Mucosa of descending colon (tissue), 3 donors: ENCODE data around the gene TIMP2. TPM values are rescaled to one million over a fixed set of nuclear protein-coding genes. Genes with fewer than 3 reads are reported as not detected.

ENCODE experiments used
- ATAC-seq: fragments of 200-7000 bp; cut with Tn5 transposase; one replicate; pipeline ENCODE4 v1.9.1; 2020; ENCODE audit warnings: mild to moderate bottlenecking, moderate library complexity
- DNase-seq, 3 donors: peaks; one replicate each; pipeline ENCODE4 v3.0.0-alpha.2; 2020
- H3K36me3 ChIP-seq: fragments of 200-600 bp; one replicate; pipeline ENCODE4 v1.8.0; 2021; ENCODE audit warnings: low read depth, mild to moderate bottlenecking
- H3K4me1 ChIP-seq: fragments of 200-600 bp; one replicate; pipeline ENCODE4 v1.8.0; 2021; ENCODE audit warnings: low read depth, mild to moderate bottlenecking
- H3K4me3 ChIP-seq: fragments of 200-600 bp; one replicate; pipeline ENCODE4 v1.8.0; 2021; ENCODE audit warnings: mild to moderate bottlenecking
- H3K9me3 ChIP-seq: fragments of 200-600 bp; one replicate; pipeline ENCODE4 v1.8.0; 2021; ENCODE audit warnings: mild to moderate bottlenecking
- CTCF ChIP-seq: fragments of 200-600 bp; IDR thresholded peaks from one replicate; pipeline ENCODE4 v1.8.0; 2022; ENCODE audit warnings: antibody characterized with exemption, mild to moderate bottlenecking
- intact Hi-C, 2 donors: fragments of 100-400 bp; cut with DNase I in 1 of 2; cut with micrococcal nuclease in 1 of 2; formaldehyde crosslinking; loops; one replicate each; pipeline versions ENCODE4 v1.11.0 to v1.11.1; 2022; cut with DNase I, micrococcal nuclease
- total RNA-seq, 3 donors: library from RNA; stranded (reverse); fragmentation: NEBNext Ultra II Directional in 2 of 3; extraction: Animal tissue kit (Norgen Biotek cat#: 25700) in 2 of 3; gene quantifications; one replicate each; pipeline versions ENCODE4 v1.2.1 to v1.2.4, GENCODE V29; 2021 to 2023
- donor health status: DM: no; HTN: no; CAD: no; lungs with moderate emphysema.
- donor health status: DM: no; HTN: no; CAD: no.
- donor health status: DM: no; HTN: yes; CAD: no.

Gene TIMP2
- total RNA-seq, 3 donors from 2014 or later: 44.9 to 268 (median 91.3) TPM

DNA sequence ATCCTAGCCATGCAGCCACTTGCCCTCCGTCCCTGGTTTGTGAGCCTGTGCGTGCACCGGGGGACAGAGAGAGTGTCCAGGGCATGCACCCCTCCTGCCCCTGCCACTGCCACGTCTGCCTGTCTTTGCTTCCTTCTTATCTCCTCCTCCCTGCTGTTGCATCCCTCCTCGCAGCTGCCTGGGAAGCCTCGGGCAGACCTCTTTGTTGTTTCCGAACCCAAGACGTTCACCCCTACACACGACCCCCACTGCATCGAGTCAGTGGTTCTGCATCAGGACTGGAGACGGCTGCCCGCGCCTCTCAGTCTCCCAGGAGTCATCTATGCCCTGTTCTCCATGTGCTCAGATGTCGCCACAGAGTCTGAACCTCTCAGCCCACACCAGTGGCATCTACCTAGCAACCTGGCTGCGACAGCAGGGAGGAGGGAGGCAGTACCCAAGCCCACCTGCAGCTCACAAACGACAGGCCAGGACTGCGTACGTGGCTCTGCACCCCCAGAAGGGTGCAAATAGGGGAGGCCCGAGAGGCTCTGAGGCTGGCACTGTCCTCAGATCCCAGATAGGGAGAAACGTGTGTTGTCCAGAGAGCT lies 5.2 kb downstream of the TIMP2 start:
- ATAC-seq (no peak), DNase-seq (no peak)
- no peak overlapping the region for H3K4me3 ChIP-seq
- intact Hi-C loops: no loop called here
- no peaks in the 10 kb centered on the region for H3K9me3 ChIP-seq
- H3K4me1 ChIP-seq: peaks cover 26% of the 10 kb centered on the region
- TF ChIP-seq CTCF: no peak
- no peaks in the 10 kb centered on the region for H3K36me3 ChIP-seq

DNA sequence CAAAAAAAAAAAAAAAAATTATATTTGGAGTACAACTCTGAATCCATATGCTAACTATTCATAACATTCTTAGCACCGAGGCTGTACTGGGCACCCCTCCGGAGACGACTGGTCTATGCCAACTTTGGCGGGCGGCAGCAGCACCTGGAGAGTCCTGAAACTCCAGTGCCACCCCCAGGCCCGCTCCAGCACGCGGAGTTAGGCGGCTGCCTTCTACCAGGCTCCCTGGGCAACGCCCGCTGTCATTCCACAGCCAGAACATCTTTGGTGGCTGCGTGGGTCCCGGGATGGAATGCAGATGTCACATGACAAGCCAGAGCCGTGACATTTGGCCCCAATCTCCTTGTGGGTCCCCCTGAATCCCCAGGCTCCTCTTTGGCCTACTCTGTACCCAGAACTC lies 6.2 kb downstream of the TIMP2 start:
- Histone ChIP-seq H3K4me3 (no peak overlapping the region), H3K36me3 (no peaks in the 10 kb centered on the region), H3K9me3 (no peaks in the 10 kb centered on the region), H3K4me1 (peaks cover 18% of the 10 kb centered on the region)
- DNase-seq (no peak), ATAC-seq (no peak)
- no peak for TF ChIP-seq CTCF
- intact Hi-C loops: no loop called here

- DNase-seq: no peak
- ATAC-seq: no peak
Observed at GRCh38 chr17:78917451-78918275, 7.5 kb downstream of the TIMP2 start.

GRCh38 chr17:78915872-78916632 lies 9.1 kb downstream of the TIMP2 start:
- intact Hi-C loops: no loop called here
- ATAC-seq: peak; percentile 86
- peak in 2 of 3 donors; percentile 45 to 53 for DNase-seq
- Histone ChIP-seq H3K9me3 (no peaks in the 10 kb centered on the region), H3K4me3 (no peak overlapping the region), H3K36me3 (no peaks in the 10 kb centered on the region), H3K4me1 (peaks cover 13% of the 10 kb centered on the region)
- no peak for TF ChIP-seq CTCF

More at GRCh38 chr17:78917451-78918275, 7.5 kb downstream of the TIMP2 start:
- no peaks in the 10 kb centered on the region for H3K9me3 ChIP-seq
- H3K36me3 ChIP-seq: no peaks in the 10 kb centered on the region
- intact Hi-C loops: no loop called here
- no peak overlapping the region for H3K4me3 ChIP-seq
- TF ChIP-seq CTCF: no peak
- H3K4me1 ChIP-seq: peaks cover 10% of the 10 kb centered on the region

GRCh38 chr17:78913115-78913514 lies 12.1 kb downstream of the TIMP2 start:
- H3K4me3 ChIP-seq: no peak overlapping the region
- H3K9me3 ChIP-seq: no peaks in the 10 kb centered on the region
- no peaks in the 10 kb centered on the region for H3K36me3 ChIP-seq
- no peak for TF ChIP-seq CTCF
- ATAC-seq: no peak
- peaks cover 7% of the 10 kb centered on the region for H3K4me1 ChIP-seq
- DNase-seq: no peak
- intact Hi-C loops: no loop called here
